Measurements from ENCODE around the gene ANKLE2. TPM values are rescaled to one million over a fixed set of nuclear protein-coding genes. Genes with fewer than 3 reads are reported as not detected.

Gene ANKLE2
- total and polyA plus RNA-seq, 4 donors = 8.4 to 24.1 (median 15.4) TPM

DNA sequence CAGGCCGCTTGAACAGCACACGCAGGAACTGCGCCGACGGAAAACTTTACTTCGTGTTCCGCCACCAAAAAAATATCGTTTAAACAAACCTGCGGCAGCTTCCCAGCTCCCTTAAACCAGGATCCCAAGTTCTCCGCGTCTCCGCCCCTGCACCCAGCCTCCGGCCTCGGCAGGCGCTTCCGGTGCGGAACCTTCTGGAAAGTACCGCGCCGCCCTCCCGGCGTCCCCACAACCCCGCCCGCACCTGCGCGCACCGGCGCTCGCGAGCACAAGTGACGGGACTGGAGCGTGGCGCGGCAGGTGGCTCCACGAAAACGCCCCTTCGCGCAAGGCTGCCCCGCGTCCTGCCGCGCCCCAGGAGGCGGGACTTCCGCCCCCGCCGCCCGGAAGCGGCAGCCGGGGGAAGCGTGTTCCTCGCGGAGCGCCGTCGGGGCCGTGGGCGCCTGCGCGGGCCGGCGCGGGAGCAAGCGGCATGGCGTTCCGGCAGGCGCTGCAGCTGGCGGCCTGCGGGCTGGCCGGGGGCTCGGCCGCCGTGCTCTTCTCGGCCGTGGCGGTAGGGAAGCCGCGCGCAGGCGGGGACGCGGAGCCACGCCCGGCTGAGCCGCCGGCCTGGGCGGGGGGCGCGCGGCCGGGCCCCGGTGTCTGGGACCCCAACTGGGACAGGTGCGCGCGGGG, 51.1 kb downstream of the ANKLE2 start, which contains the start of gene PGAM5:
Gene PGAM5 (plus strand): TSS at position 438 of the 675 bp plus-strand sequence. CDS start 35 bp downstream, at position 473.
- Histone ChIP-seq H3K27me3 (ENCODE audit: control insufficient read depth in 4 of 4, insufficient read depth in 4 of 4, low read length in 3 of 4) (no peaks in the 10 kb centered on the region), H3K4me1 (ENCODE audit: control insufficient read depth in 4 of 4, insufficient read depth in 4 of 4, low read length in 3 of 4) (peaks cover 0 to 15% (median 12%) of the 10 kb centered on the region in 4 donors), H3K9me3 (ENCODE audit: control insufficient read depth in 4 of 4, low read length in 3 of 4) (no peaks in the 10 kb centered on the region), H3K36me3 (ENCODE audit: control insufficient read depth in 4 of 4, insufficient read depth in 3 of 4, low read depth in 1 of 4, low read length in 3 of 4) (peaks cover 0 to 5% (median 3%) of the 10 kb centered on the region in 4 donors), H3K4me3 (ENCODE audit: low read depth in 1 of 3, low read length in 3 of 3) (peak within 1 kb of the TSS; percentile 77 to 97 (median 85)), H3K27ac (ENCODE audit: low read depth in 1 of 2, low read length in 2 of 2) (peak within 1 kb of the TSS; percentile 92 to 93), H3K9ac (ENCODE audit: low read depth in 1 of 2, low read length in 2 of 2) (peak within 1 kb of the TSS; percentile 49 to 94)
- DNase-seq (ENCODE audit: low spot score) = peak; percentile 83
- WGBS = under 1% methylated on average over 94 of the region's 94 CpGs
- peak; percentile 65 for TF ChIP-seq YY1 (IDR thresholded peaks at IDR 0.05)
- peak; percentile 55 to 87 for TF ChIP-seq GABPA (IDR thresholded peaks at IDR 0.05 in 1 of 2, conservative IDR thresholded peaks at IDR 0.05 in 1 of 2)
- TF ChIP-seq MAX (IDR thresholded peaks at IDR 0.05) = peak; percentile 63
- TF ChIP-seq HNF4A (conservative IDR thresholded peaks at IDR 0.05) = no peak
- TF ChIP-seq HNF4G (IDR thresholded peaks at IDR 0.05) = no peak
- TF ChIP-seq, protein P1, sequence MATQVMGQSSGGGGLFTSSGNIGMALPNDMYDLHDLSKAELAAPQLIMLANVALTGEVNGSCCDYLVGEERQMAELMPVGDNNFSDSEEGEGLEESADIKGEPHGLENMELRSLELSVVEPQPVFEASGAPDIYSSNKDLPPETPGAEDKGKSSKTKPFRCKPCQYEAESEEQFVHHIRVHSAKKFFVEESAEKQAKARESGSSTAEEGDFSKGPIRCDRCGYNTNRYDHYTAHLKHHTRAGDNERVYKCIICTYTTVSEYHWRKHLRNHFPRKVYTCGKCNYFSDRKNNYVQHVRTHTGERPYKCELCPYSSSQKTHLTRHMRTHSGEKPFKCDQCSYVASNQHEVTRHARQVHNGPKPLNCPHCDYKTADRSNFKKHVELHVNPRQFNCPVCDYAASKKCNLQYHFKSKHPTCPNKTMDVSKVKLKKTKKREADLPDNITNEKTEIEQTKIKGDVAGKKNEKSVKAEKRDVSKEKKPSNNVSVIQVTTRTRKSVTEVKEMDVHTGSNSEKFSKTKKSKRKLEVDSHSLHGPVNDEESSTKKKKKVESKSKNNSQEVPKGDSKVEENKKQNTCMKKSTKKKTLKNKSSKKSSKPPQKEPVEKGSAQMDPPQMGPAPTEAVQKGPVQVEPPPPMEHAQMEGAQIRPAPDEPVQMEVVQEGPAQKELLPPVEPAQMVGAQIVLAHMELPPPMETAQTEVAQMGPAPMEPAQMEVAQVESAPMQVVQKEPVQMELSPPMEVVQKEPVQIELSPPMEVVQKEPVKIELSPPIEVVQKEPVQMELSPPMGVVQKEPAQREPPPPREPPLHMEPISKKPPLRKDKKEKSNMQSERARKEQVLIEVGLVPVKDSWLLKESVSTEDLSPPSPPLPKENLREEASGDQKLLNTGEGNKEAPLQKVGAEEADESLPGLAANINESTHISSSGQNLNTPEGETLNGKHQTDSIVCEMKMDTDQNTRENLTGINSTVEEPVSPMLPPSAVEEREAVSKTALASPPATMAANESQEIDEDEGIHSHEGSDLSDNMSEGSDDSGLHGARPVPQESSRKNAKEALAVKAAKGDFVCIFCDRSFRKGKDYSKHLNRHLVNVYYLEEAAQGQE (IDR thresholded peaks at IDR 0.05) = peak; percentile 60
- peak; percentile 31 for TF ChIP-seq ZBTB33 (IDR thresholded peaks at IDR 0.05)
- TF ChIP-seq FOXA2 (IDR thresholded peaks at IDR 0.05) = no peak
- TF ChIP-seq, protein P2, sequence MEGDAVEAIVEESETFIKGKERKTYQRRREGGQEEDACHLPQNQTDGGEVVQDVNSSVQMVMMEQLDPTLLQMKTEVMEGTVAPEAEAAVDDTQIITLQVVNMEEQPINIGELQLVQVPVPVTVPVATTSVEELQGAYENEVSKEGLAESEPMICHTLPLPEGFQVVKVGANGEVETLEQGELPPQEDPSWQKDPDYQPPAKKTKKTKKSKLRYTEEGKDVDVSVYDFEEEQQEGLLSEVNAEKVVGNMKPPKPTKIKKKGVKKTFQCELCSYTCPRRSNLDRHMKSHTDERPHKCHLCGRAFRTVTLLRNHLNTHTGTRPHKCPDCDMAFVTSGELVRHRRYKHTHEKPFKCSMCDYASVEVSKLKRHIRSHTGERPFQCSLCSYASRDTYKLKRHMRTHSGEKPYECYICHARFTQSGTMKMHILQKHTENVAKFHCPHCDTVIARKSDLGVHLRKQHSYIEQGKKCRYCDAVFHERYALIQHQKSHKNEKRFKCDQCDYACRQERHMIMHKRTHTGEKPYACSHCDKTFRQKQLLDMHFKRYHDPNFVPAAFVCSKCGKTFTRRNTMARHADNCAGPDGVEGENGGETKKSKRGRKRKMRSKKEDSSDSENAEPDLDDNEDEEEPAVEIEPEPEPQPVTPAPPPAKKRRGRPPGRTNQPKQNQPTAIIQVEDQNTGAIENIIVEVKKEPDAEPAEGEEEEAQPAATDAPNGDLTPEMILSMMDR (IDR thresholded peaks at IDR 0.05; ENCODE audit: low read depth, low read length, missing input control) = no peak
- no peak for TF ChIP-seq RAD21 (IDR thresholded peaks at IDR 0.05)
- TF ChIP-seq JUND (IDR thresholded peaks at IDR 0.05) = no peak
- peak in 1 of 2 donors; percentile 43 for TF ChIP-seq EGR1 (IDR thresholded peaks at IDR 0.05; ENCODE audit: low read depth in 2 of 2)
- TF ChIP-seq SP1 (IDR thresholded peaks at IDR 0.05) = peak; percentile 18
- TF ChIP-seq TAF1 (conservative IDR thresholded peaks at IDR 0.05) = no peak
- TF ChIP-seq RXRA (IDR thresholded peaks at IDR 0.05) = no peak
- no peak for TF ChIP-seq NR2F2 (IDR thresholded peaks at IDR 0.05)
- TF ChIP-seq ATF3 (IDR thresholded peaks at IDR 0.05) = no peak
- TF ChIP-seq FOXA1 (IDR thresholded peaks at IDR 0.05) = no peak
